ENCODE measurements around the gene PROB1.
A peak's percentile ranks its signal among the peaks of the same experiment; 100 is the strongest.

Gene PROB1

GRCh38 chr5:139422307-139422893 is 27.5 kb upstream of the PROB1 start:
- TF ChIP-seq RAD21 (IDR thresholded peaks at IDR 0.05; ENCODE audit: low read depth) = peak; percentile 98
- no peak for TF ChIP-seq YY1 (IDR thresholded peaks at IDR 0.05; ENCODE audit: low read depth)
- TF ChIP-seq CREB1 (IDR thresholded peaks at IDR 0.05; ENCODE audit: low read depth) = no peak
- 0 out of 2 replicates have a peak, but pooled peaks have one; percentile 20 for TF ChIP-seq FOXM1 (IDR thresholded peaks at IDR 0.05; ENCODE audit: borderline replicate concordance, low read depth)

- TF ChIP-seq TEAD4 (IDR thresholded peaks at IDR 0.05) = no peak
- TF ChIP-seq CEBPB (IDR thresholded peaks at IDR 0.05) = no peak
- no peak for TF ChIP-seq RAD21 (IDR thresholded peaks at IDR 0.05; ENCODE audit: low read depth)
- TF ChIP-seq MAX (IDR thresholded peaks at IDR 0.05) = no peak
- no peak for TF ChIP-seq TCF12 (IDR thresholded peaks at IDR 0.05; ENCODE audit: low read depth)
- TF ChIP-seq FOXM1 (IDR thresholded peaks at IDR 0.05; ENCODE audit: borderline replicate concordance, low read depth) = no peak
- TF ChIP-seq ZBTB7A (IDR thresholded peaks at IDR 0.05; ENCODE audit: low read depth) = no peak
- TF ChIP-seq USF1 (IDR thresholded peaks at IDR 0.05) = no peak
- no peak for TF ChIP-seq REST (IDR thresholded peaks at IDR 0.05; ENCODE audit: low read depth)
- no peak for TF ChIP-seq TAF1 (IDR thresholded peaks at IDR 0.05; ENCODE audit: low read depth)
- TF ChIP-seq YY1 (IDR thresholded peaks at IDR 0.05; ENCODE audit: low read depth) = no peak
- TF ChIP-seq NFIC (IDR thresholded peaks at IDR 0.05) = no peak
Observed at GRCh38 chr5:139419226-139420192, 24.6 kb upstream of the PROB1 start.

- TF ChIP-seq TAF1 (IDR thresholded peaks at IDR 0.05; ENCODE audit: low read depth) (no peak), EGR1 (IDR thresholded peaks at IDR 0.05) (no peak), RAD21 (IDR thresholded peaks at IDR 0.05; ENCODE audit: low read depth) (no peak), FOXM1 (IDR thresholded peaks at IDR 0.05; ENCODE audit: borderline replicate concordance, low read depth) (no peak), MAX (IDR thresholded peaks at IDR 0.05) (no peak), YY1 (IDR thresholded peaks at IDR 0.05; ENCODE audit: low read depth) (no peak), NFIC (IDR thresholded peaks at IDR 0.05) (no peak), EP300 (IDR thresholded peaks at IDR 0.05; ENCODE audit: borderline replicate concordance) (no peak), ZBTB7A (IDR thresholded peaks at IDR 0.05; ENCODE audit: low read depth) (no peak), TEAD4 (IDR thresholded peaks at IDR 0.05) (no peak)
Observed at GRCh38 chr5:139418793-139419192, 23.9 kb upstream of the PROB1 start.

GRCh38 chr5:139417214-139417613 is 22.3 kb upstream of the PROB1 start:
- TF ChIP-seq NFIC (IDR thresholded peaks at IDR 0.05) (no peak), REST (IDR thresholded peaks at IDR 0.05; ENCODE audit: low read depth) (no peak), FOXM1 (IDR thresholded peaks at IDR 0.05; ENCODE audit: borderline replicate concordance, low read depth) (no peak), CEBPB (IDR thresholded peaks at IDR 0.05) (no peak), EP300 (IDR thresholded peaks at IDR 0.05; ENCODE audit: borderline replicate concordance) (no peak), EGR1 (IDR thresholded peaks at IDR 0.05) (no peak), TEAD4 (IDR thresholded peaks at IDR 0.05) (no peak), CREB1 (IDR thresholded peaks at IDR 0.05; ENCODE audit: low read depth) (no peak), YY1 (IDR thresholded peaks at IDR 0.05; ENCODE audit: low read depth) (no peak), USF1 (IDR thresholded peaks at IDR 0.05) (no peak)

- TF ChIP-seq USF1 (IDR thresholded peaks at IDR 0.05) (no peak), FOXM1 (IDR thresholded peaks at IDR 0.05; ENCODE audit: borderline replicate concordance, low read depth) (no peak), NFIC (IDR thresholded peaks at IDR 0.05) (no peak), CEBPB (IDR thresholded peaks at IDR 0.05) (no peak), TCF12 (IDR thresholded peaks at IDR 0.05; ENCODE audit: low read depth) (no peak), ZBTB7A (IDR thresholded peaks at IDR 0.05; ENCODE audit: low read depth) (no peak), RAD21 (IDR thresholded peaks at IDR 0.05; ENCODE audit: low read depth) (no peak), EGR1 (IDR thresholded peaks at IDR 0.05) (no peak), CREB1 (IDR thresholded peaks at IDR 0.05; ENCODE audit: low read depth) (no peak), YY1 (IDR thresholded peaks at IDR 0.05; ENCODE audit: low read depth) (no peak), REST (IDR thresholded peaks at IDR 0.05; ENCODE audit: low read depth) (no peak), EP300 (IDR thresholded peaks at IDR 0.05; ENCODE audit: borderline replicate concordance) (no peak), MAX (IDR thresholded peaks at IDR 0.05) (no peak), TAF1 (IDR thresholded peaks at IDR 0.05; ENCODE audit: low read depth) (no peak), TEAD4 (IDR thresholded peaks at IDR 0.05) (no peak)
Observed at GRCh38 chr5:139416651-139417050, 21.7 kb upstream of the PROB1 start.
